GM18520 (cell line): ENCODE data around the gene LSM14A.
"Not testable (repeated sequence)": the region's sequence is repeated elsewhere in the genome, so short reads cannot be mapped to it uniquely, and the experiment has no call there.

Experiments
- ATAC-seq: cut with Tn5 transposase; IDR thresholded peaks from one replicate; pipeline ENCODE4 v1.9.1; 2021; ENCODE audit not compliant: unreplicated experiment

Gene LSM14A

GRCh38 chr19:34189917-34190425 is 17.7 kb downstream of the LSM14A start:
- ATAC-seq = no peak

- ATAC-seq = no peak
Measured at GRCh38 chr19:34191355-34191962, 19.2 kb downstream of the LSM14A start.

- no peak for ATAC-seq
Measured at GRCh38 chr19:34193439-34193838, 21.1 kb downstream of the LSM14A start.

- ATAC-seq = no peak
Measured at GRCh38 chr19:34193876-34194275, 21.6 kb downstream of the LSM14A start.

- no peak for ATAC-seq
Measured at GRCh38 chr19:34201133-34201532, 28.8 kb downstream of the LSM14A start.

GRCh38 chr19:34205324-34205723 is 33.0 kb downstream of the LSM14A start:
- not testable (repeated sequence) for ATAC-seq

GRCh38 chr19:34208291-34208884 is 36.1 kb downstream of the LSM14A start:
- ATAC-seq = no peak

GRCh38 chr19:34209726-34210125 is 37.4 kb downstream of the LSM14A start:
- ATAC-seq = no peak

GRCh38 chr19:34213283-34213682 is 41.0 kb downstream of the LSM14A start:
- no peak for ATAC-seq

GRCh38 chr19:34214040-34214439 is 41.7 kb downstream of the LSM14A start:
- ATAC-seq = no peak

GRCh38 chr19:34215006-34215665 is 42.8 kb downstream of the LSM14A start:
- ATAC-seq = no peak

- no peak for ATAC-seq
Measured at GRCh38 chr19:34215666-34216038, 43.3 kb downstream of the LSM14A start.

- not testable (repeated sequence) for ATAC-seq
Measured at GRCh38 chr19:34216745-34217219, 44.5 kb downstream of the LSM14A start.

GRCh38 chr19:34217952-34218817 is 45.9 kb downstream of the LSM14A start:
- no peak for ATAC-seq

- no peak for ATAC-seq
Measured at GRCh38 chr19:34218818-34219164, 46.5 kb downstream of the LSM14A start.

GRCh38 chr19:34220472-34221063 is 48.3 kb downstream of the LSM14A start:
- no peak for ATAC-seq

GRCh38 chr19:34222386-34222785 is 50.1 kb downstream of the LSM14A start:
- ATAC-seq = no peak

- ATAC-seq = no peak
Measured at GRCh38 chr19:34224996-34225658, 52.8 kb downstream of the LSM14A start.

GRCh38 chr19:34225659-34226015 is 53.3 kb downstream of the LSM14A start:
- ATAC-seq = no peak

- ATAC-seq = no peak
Measured at GRCh38 chr19:34226036-34226435, 53.7 kb downstream of the LSM14A start.
